CD4-positive, alpha-beta T cell (primary cell): ENCODE measurements around the gene DENND1A. TPM values are rescaled to one million over a fixed set of nuclear protein-coding genes. Genes with fewer than 3 reads are reported as not detected.

Experiments
- ATAC-seq: fragments of 200-7000 bp; cut with Tn5 transposase; one replicate; pipeline ENCODE4 v1.10.0; 2022; ENCODE audit warnings: mild to moderate bottlenecking; ENCODE audit not compliant: poor library complexity
- CTCF ChIA-PET: fragments of 350-600 bp; sonication (Branson Sonifier 250); formaldehyde crosslinking; loops from one replicate; lab custom pipeline; 2021; ENCODE audit warnings: antibody characterized with exemption, inconsistent platforms; lab: Charles Lee
- POLR2A ChIA-PET: fragments of 350-600 bp; sonication (Branson Sonifier 250); formaldehyde crosslinking; loops from one replicate; lab custom pipeline; 2021; ENCODE audit warnings: antibody characterized with exemption, inconsistent platforms; lab: Charles Lee
- DNase-seq, 14 experiments: peaks; one replicate each; pipeline ENCODE4 v3.0.0-alpha.2; 2013 to 2020; ENCODE audit warnings: mixed read lengths in 2 of 14
- H3K27ac ChIP-seq, 2 donors: one replicate each; pipeline versions ENCODE4 v1.5.1 to v1.7.0; 2013; ENCODE audit warnings: low read length in 2 of 2, low read depth in 1 of 2, mild to moderate bottlenecking in 1 of 2
- H3K27me3 ChIP-seq, 2 experiments: 1 replicate in 1 of 2; 2 replicates in 1 of 2; pipeline versions ENCODE4 v1.6.1 to v1.7.0; 2013; ENCODE audit warnings: low read length in 2 of 2, control low read depth in 1 of 2, mild to moderate bottlenecking in 1 of 2, moderate library complexity in 1 of 2; ENCODE audit not compliant: insufficient read depth in 2 of 2, control insufficient read depth in 1 of 2
- H3K36me3 ChIP-seq: one replicate; pipeline ENCODE4 v1.6.1; 2013; ENCODE audit warnings: low read length, control low read depth; ENCODE audit not compliant: insufficient read depth
- H3K4me1 ChIP-seq: one replicate; pipeline ENCODE4 v1.6.1; 2013; ENCODE audit warnings: low read length, control low read depth; ENCODE audit not compliant: insufficient read depth
- H3K4me3 ChIP-seq: one replicate; pipeline ENCODE4 v1.5.1; 2013; ENCODE audit warnings: mild to moderate bottlenecking, low read length, moderate library complexity
- H3K9me3 ChIP-seq, 2 experiments: 1 replicate in 1 of 2; 2 replicates in 1 of 2; pipeline versions ENCODE4 v1.6.1 to v1.7.0; 2013; ENCODE audit warnings: low read length in 2 of 2, mild to moderate bottlenecking in 2 of 2, control low read depth in 1 of 2, moderate library complexity in 1 of 2; ENCODE audit not compliant: control insufficient read depth in 1 of 2, insufficient read depth in 1 of 2
- H3K27ac Mint-ChIP-seq: one replicate; pipeline ENCODE4 v1.8.0; 2020; ENCODE audit warnings: mixed read lengths
- H3K27me3 Mint-ChIP-seq: one replicate; pipeline ENCODE4 v1.8.0; 2021; ENCODE audit warnings: mixed read lengths
- H3K36me3 Mint-ChIP-seq: one replicate; pipeline ENCODE4 v1.8.0; 2021; ENCODE audit warnings: low read depth, mixed read lengths
- H3K4me1 Mint-ChIP-seq: one replicate; pipeline ENCODE4 v1.8.0; 2021; ENCODE audit warnings: low read depth, mixed read lengths
- H3K4me3 Mint-ChIP-seq: one replicate; pipeline ENCODE4 v1.8.0; 2020; ENCODE audit warnings: mild to moderate bottlenecking, mixed read lengths
- H3K9me3 Mint-ChIP-seq: one replicate; pipeline ENCODE4 v1.8.0; 2020; ENCODE audit warnings: mixed read lengths
- CTCF ChIP-seq: fragments of 200-600 bp; IDR thresholded peaks from one replicate; pipeline ENCODE4 v1.8.0; 2022; ENCODE audit warnings: antibody characterized with exemption, mild to moderate bottlenecking
- intact Hi-C, 2 experiments: fragments of 100-400 bp; cut with DNase I in 1 of 2; cut with micrococcal nuclease in 1 of 2; formaldehyde crosslinking; loops; one replicate each; pipeline versions ENCODE4 v1.15.1 to v1.9.0; 2023 to 2025; cut with DNase I, micrococcal nuclease
- total RNA-seq, 174 experiments: library from RNA in 2 of 174; stranded (reverse) in 2 of 174; gene quantifications; one replicate each; pipeline ENCODE4 v1.2.3 and lab custom pipeline; 2021 to 2026

Gene DENND1A
- total RNA-seq, 2 experiments from 2014 or later, result 20.0 to 20.6 TPM

GRCh38 chr9:123389070-123389469 lies 540.9 kb downstream of the DENND1A start:
- H3K9me3 ChIP-seq, result peaks cover 0 to 8% of the 10 kb centered on the region in 2 experiments
- no peaks in the 10 kb centered on the region for H3K4me1 Mint-ChIP-seq
- TF ChIP-seq CTCF, result no peak
- ChIA-PET POLR2A (no interaction called here), CTCF (no interaction called here)
- no peak for DNase-seq
- no peak overlapping the region for H3K4me3 Mint-ChIP-seq
- no peak overlapping the region for H3K27ac Mint-ChIP-seq
- H3K36me3 ChIP-seq, result no peaks in the 10 kb centered on the region
- no peaks in the 10 kb centered on the region for H3K27me3 Mint-ChIP-seq
- intact Hi-C loops, result no loop called here
- no peaks in the 10 kb centered on the region for H3K36me3 Mint-ChIP-seq
- H3K4me3 ChIP-seq, result no peak overlapping the region
- no peaks in the 10 kb centered on the region for H3K4me1 ChIP-seq
- H3K9me3 Mint-ChIP-seq, result no peaks in the 10 kb centered on the region
- H3K27me3 ChIP-seq, result no peaks in the 10 kb centered on the region
- no peak overlapping the region for H3K27ac ChIP-seq
- ATAC-seq, result no peak

GRCh38 chr9:123387686-123388085 lies 542.2 kb downstream of the DENND1A start:
- ChIA-PET POLR2A (no interaction called here), CTCF (no interaction called here)
- intact Hi-C loops, result no loop called here
- Histone ChIP-seq H3K27me3 (no peaks in the 10 kb centered on the region), H3K27ac (no peak overlapping the region), H3K36me3 (peaks cover 4% of the 10 kb centered on the region), H3K4me1 (no peaks in the 10 kb centered on the region), H3K4me3 (no peak overlapping the region), H3K9me3 (no peaks in the 10 kb centered on the region)
- Mint-ChIP-seq H3K27me3 (no peaks in the 10 kb centered on the region), H3K36me3 (no peaks in the 10 kb centered on the region), H3K4me1 (no peaks in the 10 kb centered on the region), H3K4me3 (no peak overlapping the region), H3K27ac (peak overlapping the region; percentile 44), H3K9me3 (no peaks in the 10 kb centered on the region)
- no peak for ATAC-seq
- TF ChIP-seq CTCF, result no peak
- no peak for DNase-seq

- ChIA-PET POLR2A (no interaction called here), CTCF (no interaction called here)
- Mint-ChIP-seq H3K4me1 (no peaks in the 10 kb centered on the region), H3K27me3 (no peaks in the 10 kb centered on the region), H3K36me3 (peaks cover 4% of the 10 kb centered on the region), H3K4me3 (no peak overlapping the region), H3K9me3 (no peaks in the 10 kb centered on the region), H3K27ac (no peak overlapping the region)
- Histone ChIP-seq H3K27me3 (no peaks in the 10 kb centered on the region), H3K9me3 (no peaks in the 10 kb centered on the region), H3K36me3 (peaks cover 4% of the 10 kb centered on the region), H3K4me3 (no peak overlapping the region), H3K27ac (no peak overlapping the region), H3K4me1 (no peaks in the 10 kb centered on the region)
- DNase-seq, result no peak
- no peak for ATAC-seq
- TF ChIP-seq CTCF, result no peak
- intact Hi-C loops, result no loop called here
Measured at GRCh38 chr9:123383512-123384170, 546.3 kb downstream of the DENND1A start.
